Body of pancreas (tissue), 4 donors: ENCODE results near the gene CCR7. TPM values are rescaled to one million over a fixed set of nuclear protein-coding genes. Genes with fewer than 3 reads are reported as not detected.

Source experiments
- ATAC-seq: fragments of 150-250 bp; one replicate; pipeline ENCODE4 v1.9.1; 2016
- DNase-seq, 4 donors: peaks; one replicate each; pipeline ENCODE4 v3.0.0-alpha.2; 2019
- H3K27ac ChIP-seq, 4 donors: fragments of 200-600 bp; sonication (generic); 1 replicate in 3 of 4; 2 replicates in 1 of 4; pipeline versions ENCODE4 v1.5.1 to v1.6.1; 2016 to 2019; ENCODE audit warnings: mild to moderate bottlenecking in 1 of 4, mixed read lengths in 1 of 4, moderate library complexity in 1 of 4
- H3K27me3 ChIP-seq, 2 donors: fragments of 200-600 bp; sonication (generic); one replicate each; pipeline ENCODE4 v1.6.0; 2016; ENCODE audit warnings: mild to moderate bottlenecking in 1 of 2
- H3K36me3 ChIP-seq, 2 donors: fragments of 200-600 bp; sonication (generic); replicated peaks in 1 of 2; 2 replicates each; pipeline ENCODE4 v1.5.1; 2016; ENCODE audit warnings: low read depth in 2 of 2; ENCODE audit not compliant: insufficient read depth in 1 of 2
- H3K4me1 ChIP-seq: fragments of 200-600 bp; sonication (generic); one replicate; pipeline ENCODE4 v1.6.0; 2016
- H3K4me3 ChIP-seq, 2 donors: fragments of 200-600 bp; sonication (generic); 1 replicate in 1 of 2; 2 replicates in 1 of 2; pipeline ENCODE4 v1.5.1; 2016 to 2019
- H3K9me3 ChIP-seq, 3 donors: fragments of 200-600 bp; sonication (generic); 1 replicate in 2 of 3; 2 replicates in 1 of 3; pipeline ENCODE4 v1.5.1; 2016
- POLR2A ChIP-seq, 3 donors: fragments of 450-650 bp; IDR thresholded peaks; one replicate each; pipeline ENCODE4 v1.6.1; 2016; ENCODE audit warnings: antibody characterized with exemption in 3 of 3, mild to moderate bottlenecking in 2 of 3
- WGBS, 2 donors: methylation state at CpG; one replicate each; pipeline ENCODE4 v1.1.5; 2017; 5-methylcytosine and 5-hydroxymethylcytosine counted together
- intact Hi-C: fragments of 100-400 bp; cut with DNase I; formaldehyde crosslinking; loops from one replicate; pipeline ENCODE4 v1.15.1; 2023
- total RNA-seq, 2 donors: library from RNA; depleted of rRNA; stranded (reverse); fragments of >200 nt; gene quantifications; one replicate each; pipeline ENCODE4 v1.1.0, GENCODE V29; 2016
- TF ChIP-seq, protein P1 (sequence below), 7 experiments: fragments of 450-650 bp in 4 of 7; fragments of 200-600 bp in 3 of 7; sonication (generic) in 3 of 7; IDR thresholded peaks; one replicate each; pipeline ENCODE4 v1.5.1; 2016 to 2019; ENCODE audit warnings: antibody characterized with exemption in 7 of 7

The CCR7 gene
- total RNA-seq, 2 donors from 2014 or later: 0.26 TPM; not detected in 1

DNA sequence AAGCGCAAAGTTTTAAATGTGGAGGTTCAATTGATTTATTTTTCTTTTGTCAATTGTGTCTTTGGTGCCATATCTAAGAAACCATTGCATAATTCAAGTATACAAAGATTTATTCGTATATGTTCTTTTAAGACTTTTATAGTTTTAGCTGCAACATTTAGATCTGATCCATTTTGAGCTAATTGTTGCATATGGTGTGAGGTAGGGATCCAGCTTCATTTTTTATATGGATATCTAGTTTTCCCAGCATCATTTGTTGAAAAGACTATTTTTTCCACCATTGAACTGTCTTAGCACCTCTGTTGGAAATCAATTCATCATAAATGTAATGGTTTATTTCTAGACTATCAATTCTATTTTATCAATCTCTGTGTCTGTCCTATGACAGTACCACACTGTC lies 2.1 kb upstream of the CCR7 start:
- no peak for TF ChIP-seq POLR2A (IDR thresholded peaks at IDR 0.05)
- TF ChIP-seq, protein P1, sequence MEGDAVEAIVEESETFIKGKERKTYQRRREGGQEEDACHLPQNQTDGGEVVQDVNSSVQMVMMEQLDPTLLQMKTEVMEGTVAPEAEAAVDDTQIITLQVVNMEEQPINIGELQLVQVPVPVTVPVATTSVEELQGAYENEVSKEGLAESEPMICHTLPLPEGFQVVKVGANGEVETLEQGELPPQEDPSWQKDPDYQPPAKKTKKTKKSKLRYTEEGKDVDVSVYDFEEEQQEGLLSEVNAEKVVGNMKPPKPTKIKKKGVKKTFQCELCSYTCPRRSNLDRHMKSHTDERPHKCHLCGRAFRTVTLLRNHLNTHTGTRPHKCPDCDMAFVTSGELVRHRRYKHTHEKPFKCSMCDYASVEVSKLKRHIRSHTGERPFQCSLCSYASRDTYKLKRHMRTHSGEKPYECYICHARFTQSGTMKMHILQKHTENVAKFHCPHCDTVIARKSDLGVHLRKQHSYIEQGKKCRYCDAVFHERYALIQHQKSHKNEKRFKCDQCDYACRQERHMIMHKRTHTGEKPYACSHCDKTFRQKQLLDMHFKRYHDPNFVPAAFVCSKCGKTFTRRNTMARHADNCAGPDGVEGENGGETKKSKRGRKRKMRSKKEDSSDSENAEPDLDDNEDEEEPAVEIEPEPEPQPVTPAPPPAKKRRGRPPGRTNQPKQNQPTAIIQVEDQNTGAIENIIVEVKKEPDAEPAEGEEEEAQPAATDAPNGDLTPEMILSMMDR (IDR thresholded peaks at IDR 0.05): no peak
- no peak for DNase-seq
- Histone ChIP-seq H3K27ac (no peak overlapping the region), H3K36me3 (no peaks in the 10 kb centered on the region), H3K9me3 (no peaks in the 10 kb centered on the region), H3K4me1 (no peaks in the 10 kb centered on the region), H3K4me3 (no peak overlapping the region), H3K27me3 (no peaks in the 10 kb centered on the region)
- no peak for ATAC-seq
- intact Hi-C loops: loop anchor here (10.0 kb wide), 1 partner anchor 203 kb away; the partner anchor contains the start of gene GJD3
- WGBS, 2 donors: 72 to 83% methylated on average over 2 of the region's 2 CpGs

DNA sequence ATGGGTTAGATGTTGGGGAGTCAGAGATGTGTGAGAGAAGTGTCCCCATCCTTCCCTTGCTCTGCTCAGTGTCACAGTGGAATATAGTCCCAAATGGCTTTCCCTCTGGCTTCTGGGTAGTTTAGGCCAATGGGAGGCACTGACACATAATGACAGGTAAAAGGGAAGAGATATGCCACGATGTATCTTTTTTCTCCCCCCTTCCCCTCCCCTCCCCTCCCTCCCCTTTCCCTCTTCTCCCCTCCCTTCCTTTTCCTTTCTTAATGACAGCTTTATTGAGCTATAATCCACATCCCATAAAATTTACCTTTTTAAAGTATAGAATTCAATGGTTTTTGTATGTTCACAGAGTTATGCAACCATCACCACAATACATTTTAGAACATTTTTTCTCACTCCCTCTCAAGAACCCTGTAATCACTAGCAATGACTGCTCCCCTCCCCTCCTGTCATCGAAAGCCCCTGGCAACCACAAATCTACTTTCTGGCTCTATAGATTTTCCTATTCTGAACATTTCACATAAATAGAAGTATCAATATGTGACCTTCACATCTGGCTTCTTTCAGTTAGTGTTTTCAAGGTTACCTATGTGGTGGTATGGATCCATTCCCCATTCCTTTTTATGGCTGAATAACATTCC lies 617 bp upstream of the CCR7 start:
- intact Hi-C loops: loop anchor here (10.0 kb wide), 1 partner anchor 201 kb away; the partner anchor contains the start of gene GJD3
- WGBS, 2 donors: 30 to 36% methylated on average over 2 of the region's 2 CpGs
- H3K27me3 ChIP-seq: no peaks in the 10 kb centered on the region
- H3K4me1 ChIP-seq: no peaks in the 10 kb centered on the region
- ATAC-seq (no peak), DNase-seq (no peak)
- no peaks in the 10 kb centered on the region for H3K9me3 ChIP-seq
- H3K36me3 ChIP-seq: no peaks in the 10 kb centered on the region
- no peak for TF ChIP-seq POLR2A (IDR thresholded peaks at IDR 0.05)
- TF ChIP-seq, protein P1 (IDR thresholded peaks at IDR 0.05): no peak
- no peak overlapping the region for H3K27ac ChIP-seq
- no peak overlapping the region for H3K4me3 ChIP-seq

DNA sequence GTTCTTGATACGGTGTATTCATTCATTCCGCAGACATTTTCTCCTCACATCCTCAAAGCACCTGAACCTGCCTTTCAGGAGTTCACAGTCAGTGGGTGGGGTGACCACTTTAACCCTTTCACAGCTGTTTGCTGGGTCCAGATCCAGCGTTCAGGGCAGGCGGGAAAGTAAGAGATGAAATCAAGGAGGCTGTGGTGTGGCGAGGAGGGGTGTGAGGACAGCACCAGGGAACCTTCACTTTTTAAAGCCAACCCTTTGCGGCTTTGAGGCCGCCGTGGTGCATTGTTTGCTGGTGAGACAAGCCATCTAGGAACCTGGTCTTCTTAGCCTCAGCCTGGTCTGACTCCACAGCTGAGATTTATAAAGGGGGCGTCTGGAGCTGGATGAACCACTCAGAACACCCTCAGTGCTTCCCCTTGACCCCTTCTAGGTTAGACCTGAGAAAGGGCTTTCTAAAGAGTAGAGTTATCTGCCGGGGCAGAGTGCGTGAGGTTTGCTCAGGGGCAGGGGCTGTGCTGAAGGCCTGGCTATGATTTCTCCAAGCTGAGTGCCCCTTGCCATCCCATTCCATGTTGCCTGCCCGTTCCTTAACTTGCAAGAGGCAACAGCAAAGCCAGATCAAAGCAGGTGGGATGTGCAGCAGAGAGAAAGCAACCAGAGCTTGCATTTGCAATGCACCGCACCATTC lies 933 bp downstream of the CCR7 start:
- H3K36me3 ChIP-seq: no peaks in the 10 kb centered on the region
- DNase-seq: no peak
- peaks cover 8% of the 10 kb centered on the region for H3K4me1 ChIP-seq
- ATAC-seq: no peak
- intact Hi-C loops: loop anchor here (10.0 kb wide), 1 partner anchor 200 kb away; the partner anchor contains the start of gene GJD3
- no peaks in the 10 kb centered on the region for H3K27me3 ChIP-seq
- H3K9me3 ChIP-seq: no peaks in the 10 kb centered on the region
- no peak for TF ChIP-seq POLR2A (IDR thresholded peaks at IDR 0.05)
- TF ChIP-seq, protein P1 (IDR thresholded peaks at IDR 0.05): no peak
- H3K4me3 ChIP-seq: no peak overlapping the region
- 61 to 72% methylated on average over 13 of the region's 13 CpGs for WGBS, 2 donors
- H3K27ac ChIP-seq: no peak overlapping the region

DNA sequence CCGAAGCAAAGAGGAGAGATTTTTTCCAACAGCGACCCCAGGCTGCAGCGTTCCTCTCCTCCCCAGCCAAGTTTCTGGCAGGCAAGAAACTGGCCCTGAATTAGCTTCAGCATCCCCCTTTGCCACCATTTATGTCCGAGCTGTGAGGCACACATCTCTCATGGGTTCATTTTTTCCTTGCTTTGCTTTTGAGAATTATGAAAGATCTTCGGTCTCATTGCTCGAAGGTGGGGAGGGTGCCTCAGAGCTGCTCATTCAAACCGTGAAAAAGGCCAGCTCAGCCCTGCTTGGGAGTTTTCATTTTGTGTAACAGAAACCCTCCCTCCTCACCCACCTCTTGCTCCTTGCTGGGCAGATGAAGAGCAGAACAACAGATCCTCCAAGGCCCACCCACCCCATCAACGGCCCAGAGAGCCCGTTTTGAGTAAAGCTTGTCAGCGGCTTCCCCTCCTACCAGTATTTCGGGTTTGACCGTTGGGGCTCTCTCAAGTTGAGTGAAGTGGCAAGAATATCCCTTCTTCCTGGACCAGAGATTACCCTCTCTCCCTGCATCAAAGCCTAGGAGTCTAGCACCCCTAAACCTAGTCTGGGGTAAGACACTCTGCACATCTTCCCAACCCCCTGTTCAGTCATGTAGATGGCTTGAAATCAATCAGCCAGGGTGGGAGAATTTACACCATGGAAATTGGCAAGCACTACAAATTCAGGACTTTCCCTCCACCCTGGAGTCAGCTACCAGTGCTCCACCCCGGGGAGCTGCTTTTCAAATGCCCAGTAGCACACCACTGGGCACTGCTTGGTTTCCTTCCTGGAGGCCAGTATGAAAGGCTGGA lies 1.8 kb downstream of the CCR7 start:
- no peak for DNase-seq
- Histone ChIP-seq H3K4me3 (no peak overlapping the region), H3K9me3 (no peaks in the 10 kb centered on the region), H3K27me3 (no peaks in the 10 kb centered on the region), H3K36me3 (no peaks in the 10 kb centered on the region), H3K27ac (no peak overlapping the region), H3K4me1 (peaks cover 8% of the 10 kb centered on the region)
- intact Hi-C loops: loop anchor here (10.0 kb wide), 1 partner anchor 199 kb away; the partner anchor contains the start of gene GJD3
- TF ChIP-seq POLR2A (IDR thresholded peaks at IDR 0.05): no peak
- no peak for ATAC-seq
- WGBS, 2 donors: 52 to 54% methylated on average over 13 of the region's 13 CpGs

DNA sequence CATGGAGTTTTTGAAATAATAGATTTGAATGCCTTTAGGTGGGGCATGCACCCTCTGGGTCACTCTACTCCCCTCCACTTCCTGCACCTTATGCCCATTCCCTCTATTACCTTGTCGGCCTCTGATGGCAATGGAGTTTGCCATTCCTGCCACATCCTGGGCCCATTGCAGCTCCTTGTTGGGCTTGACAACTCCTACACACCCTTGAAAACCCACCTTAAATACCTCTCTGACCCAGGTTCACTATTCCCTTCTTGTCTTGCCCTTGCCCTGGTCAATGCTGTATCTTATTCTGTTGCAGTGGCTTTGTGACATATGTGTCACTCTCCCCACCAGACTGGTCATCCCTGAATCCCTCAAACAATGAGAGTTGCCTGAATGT lies 2.4 kb downstream of the CCR7 start:
- intact Hi-C loops: loop anchor here (10.0 kb wide), 1 partner anchor 198 kb away; the partner anchor contains the start of gene GJD3

More for the DNA sequence above, 2.4 kb downstream of the CCR7 start:
- TF ChIP-seq POLR2A (IDR thresholded peaks at IDR 0.05): no peak
- TF ChIP-seq, protein P1 (IDR thresholded peaks at IDR 0.05): no peak
- Histone ChIP-seq H3K27ac (no peak overlapping the region), H3K36me3 (no peaks in the 10 kb centered on the region), H3K27me3 (no peaks in the 10 kb centered on the region), H3K4me1 (peaks cover 8% of the 10 kb centered on the region), H3K9me3 (no peaks in the 10 kb centered on the region), H3K4me3 (no peak overlapping the region)
- DNase-seq: no peak
- WGBS, 2 donors: 45 to 67% methylated on average over 1 of the region's 1 CpG
- ATAC-seq: no peak
